Fibroblast of skin of right quadriceps (primary cell): Measurements from ENCODE around the gene S100A6.
A peak's percentile ranks its signal among the peaks of the same experiment; 100 is the strongest.
"Not testable (repeated sequence)": the region's sequence is repeated elsewhere in the genome, so short reads cannot be mapped to it uniquely, and the experiment has no call there.

Experiments
- DNase-seq: peaks from one replicate; pipeline ENCODE4 v3.0.0-alpha.2; 2013

Gene S100A6

DNA sequence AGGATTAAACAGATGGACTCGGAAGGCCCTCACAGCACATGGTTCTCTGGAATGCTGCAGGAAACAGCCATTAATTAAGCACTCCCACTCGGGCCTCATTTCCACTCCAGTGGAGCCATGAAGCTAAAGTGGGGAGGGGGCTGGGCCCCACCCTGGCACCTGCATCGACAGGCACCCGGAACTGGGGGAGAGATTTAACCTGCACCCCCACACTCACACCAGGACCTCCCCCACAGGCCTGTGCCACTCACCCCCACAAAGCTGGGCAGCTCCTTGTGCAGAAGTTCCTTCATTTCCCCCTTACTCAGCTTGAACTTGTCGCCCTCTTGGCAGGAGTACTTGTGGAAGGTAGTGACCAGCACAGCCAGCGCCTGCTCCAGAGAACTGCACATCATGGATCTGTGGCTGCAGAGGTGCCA, 27.7 kb upstream of the S100A6 start:
- no peak for DNase-seq

DNA sequence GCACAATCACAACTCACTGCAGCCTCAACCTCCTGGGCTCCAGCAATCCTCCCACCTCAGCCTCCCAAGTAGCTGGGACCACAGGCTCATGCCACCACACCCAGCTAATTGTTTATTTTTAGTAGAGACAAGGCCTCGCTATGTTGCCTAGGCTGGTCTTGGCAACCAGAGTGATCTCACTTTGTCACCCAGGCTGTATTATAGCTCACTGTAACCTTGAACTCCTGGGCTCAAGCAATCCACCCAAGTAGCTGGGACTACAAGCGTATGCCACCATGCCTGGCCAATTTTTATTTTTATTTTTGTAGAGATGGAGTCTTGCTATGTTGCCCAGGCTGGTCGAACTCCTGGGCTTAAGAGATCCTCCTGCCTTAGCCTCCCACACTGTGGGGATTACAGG, 26.2 kb upstream of the S100A6 start:
- not testable (repeated sequence) for DNase-seq

DNA sequence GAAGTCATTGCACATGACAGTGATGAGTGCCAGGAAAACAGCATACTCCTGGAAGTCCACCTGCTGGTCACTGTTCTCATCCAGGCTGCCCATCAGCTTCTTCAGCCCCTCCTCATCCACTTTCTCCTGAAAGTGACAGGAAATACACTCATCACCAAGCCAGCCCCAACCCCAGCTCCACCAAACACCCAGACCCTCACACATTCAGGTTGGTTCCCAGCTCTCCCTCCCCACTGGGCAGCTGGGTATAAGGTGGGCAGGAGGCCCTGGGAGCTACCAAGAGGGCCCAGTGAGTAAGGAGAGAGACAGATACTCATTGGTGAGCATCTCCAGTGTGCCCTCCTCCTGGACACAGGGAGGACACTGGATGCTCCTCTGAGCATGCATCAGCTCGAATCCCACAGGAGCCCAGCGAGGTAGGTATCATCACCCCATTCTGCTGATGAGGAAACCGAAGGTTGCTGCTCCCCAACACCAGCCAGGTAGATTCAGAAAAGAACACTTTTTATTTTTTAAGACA, 25.7 kb upstream of the S100A6 start:
- DNase-seq, result no peak

DNA sequence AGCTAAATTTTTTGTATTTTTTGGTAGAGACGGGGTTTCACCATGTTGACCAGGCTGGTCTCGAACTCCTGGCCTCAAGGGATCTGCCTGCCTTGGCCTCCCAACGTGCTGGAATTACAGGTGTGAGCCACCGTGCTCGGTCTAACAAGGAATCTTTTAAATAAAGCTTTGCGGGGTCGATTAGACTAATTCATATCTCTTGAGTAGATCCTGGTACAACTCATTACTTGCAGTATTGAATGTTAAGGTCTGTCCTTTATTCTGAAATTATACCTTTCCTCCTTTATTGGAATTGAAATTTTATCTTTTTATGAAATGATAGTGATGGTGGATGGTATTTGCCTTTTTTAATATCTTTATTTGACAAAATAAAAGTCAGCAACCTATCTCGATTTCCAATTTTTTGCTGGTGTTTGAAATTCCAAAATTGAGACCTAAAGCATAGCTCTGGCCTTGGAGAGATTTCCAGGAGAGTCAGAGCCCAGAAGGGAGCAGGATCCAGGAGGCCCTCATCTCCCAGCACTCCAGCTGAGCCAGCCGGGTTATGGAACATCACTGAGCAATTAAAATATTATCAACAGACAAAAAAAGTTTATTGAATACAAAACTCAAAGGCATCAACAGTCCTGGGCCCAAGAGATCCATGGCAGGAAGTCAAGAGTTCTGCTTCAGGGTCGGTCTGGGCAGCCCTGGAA, 25.1 kb upstream of the S100A6 start:
- no peak for DNase-seq

DNA sequence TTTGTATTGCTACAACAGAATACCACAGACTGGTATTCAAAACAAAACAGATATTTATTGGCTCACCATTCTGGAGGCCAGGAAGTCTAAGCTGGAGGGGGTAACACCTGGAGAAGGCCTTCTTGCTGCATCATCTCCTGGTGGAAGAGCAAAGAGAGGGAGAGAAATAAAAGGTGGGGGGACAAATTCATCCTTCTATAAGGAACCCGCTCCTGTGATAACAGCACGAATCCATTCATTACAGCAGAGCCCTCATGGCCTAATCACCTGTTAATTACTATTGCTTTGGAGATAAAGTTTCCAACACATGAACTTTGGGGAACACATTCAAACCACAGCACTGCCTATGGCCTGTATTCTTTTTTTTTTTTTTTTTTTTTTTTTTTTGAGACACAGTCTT, 24.4 kb upstream of the S100A6 start:
- no peak for DNase-seq

DNA sequence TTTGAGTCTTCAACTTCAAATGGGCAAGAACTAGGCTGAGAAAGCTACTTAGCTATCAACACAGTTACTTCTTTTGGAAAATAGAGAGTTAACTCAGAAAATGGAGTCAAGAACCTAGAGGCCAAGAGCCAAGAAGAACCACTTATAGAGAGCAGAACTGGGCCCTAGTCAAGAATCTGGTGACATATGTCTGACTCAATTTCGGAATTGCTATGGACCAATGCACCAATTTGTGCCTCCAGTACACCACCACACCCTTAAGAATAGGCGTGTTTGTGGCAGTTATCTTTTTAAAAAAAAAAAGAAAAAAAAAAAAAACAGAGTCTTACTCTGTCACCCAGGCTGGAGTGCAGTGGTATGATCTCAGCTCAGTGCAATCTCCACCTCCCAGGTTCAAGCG, 22.1 kb upstream of the S100A6 start:
- DNase-seq, result no peak

DNA sequence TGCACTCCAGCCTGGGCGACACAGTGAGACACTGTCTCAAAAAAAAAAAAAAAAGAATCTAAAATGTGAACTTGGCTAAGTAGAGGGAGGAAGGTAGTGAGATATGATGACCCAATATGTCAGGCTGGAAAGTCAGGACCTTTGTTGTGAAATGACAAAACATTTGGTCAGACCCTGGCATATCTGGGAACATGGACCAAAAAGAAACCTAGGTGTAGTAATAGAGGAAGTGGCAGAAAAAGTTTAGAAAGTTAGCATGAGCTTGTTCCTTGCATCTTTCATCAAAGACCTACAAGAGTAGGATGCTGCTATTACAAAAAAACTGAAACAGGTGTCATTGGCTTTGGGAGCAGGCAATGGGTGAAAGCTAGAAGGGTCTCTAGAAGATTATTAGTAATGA, 20.6 kb upstream of the S100A6 start:
- no peak for DNase-seq

DNA sequence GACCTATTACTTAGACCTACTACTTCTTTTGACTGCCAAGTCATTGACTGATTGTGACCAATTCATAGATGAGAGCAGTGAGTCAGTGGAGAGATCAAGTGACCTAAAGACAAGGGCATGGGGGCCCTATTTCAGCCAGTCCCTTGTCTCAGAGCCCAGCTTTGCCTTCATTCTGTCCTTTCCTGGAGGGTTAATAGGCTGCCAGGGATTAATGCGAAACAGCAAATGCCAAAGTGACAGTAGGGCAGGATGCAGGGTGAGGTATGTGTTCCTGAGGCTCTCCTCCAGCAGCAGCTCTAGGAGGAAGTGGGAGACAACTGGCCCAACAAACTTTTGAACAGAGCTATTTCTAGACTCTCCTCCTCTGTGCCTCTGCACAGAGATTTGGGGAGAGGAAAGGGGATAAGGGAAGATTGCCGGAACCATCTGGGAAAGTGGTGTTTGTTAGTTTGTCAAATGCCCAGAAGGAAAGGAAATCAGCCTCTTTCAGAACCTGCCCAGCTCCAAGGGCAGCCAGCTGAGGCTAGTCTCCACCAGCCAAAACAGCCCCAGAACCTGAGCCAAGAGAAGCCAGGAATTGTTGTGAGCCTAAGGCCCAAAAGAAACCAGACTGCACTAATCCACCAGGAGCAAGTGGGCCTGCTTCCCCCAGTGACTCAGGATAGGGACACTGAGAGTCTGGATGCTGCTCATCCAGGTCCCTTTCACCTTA, 18.2 kb upstream of the S100A6 start:
- DNase-seq, result no peak

DNA sequence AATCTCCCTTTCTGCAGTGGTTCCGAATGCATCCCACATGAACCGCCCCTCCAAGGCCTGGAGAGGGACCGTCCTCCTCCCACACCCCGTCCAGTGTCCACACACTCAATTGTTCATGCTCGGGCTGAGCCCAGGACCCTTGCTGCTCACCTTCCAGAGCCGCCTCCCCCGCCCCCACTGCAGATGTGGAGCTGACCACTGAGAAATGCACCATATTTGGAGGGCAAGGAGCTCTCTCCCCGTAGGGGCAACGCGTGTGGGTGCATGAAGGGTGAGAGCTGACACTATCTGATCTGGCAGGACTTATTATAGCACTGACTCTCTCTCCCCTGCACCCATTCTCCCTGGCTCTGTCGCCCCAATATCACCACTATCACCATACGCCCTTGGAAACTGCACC, 17.3 kb upstream of the S100A6 start:
- DNase-seq, result no peak

DNA sequence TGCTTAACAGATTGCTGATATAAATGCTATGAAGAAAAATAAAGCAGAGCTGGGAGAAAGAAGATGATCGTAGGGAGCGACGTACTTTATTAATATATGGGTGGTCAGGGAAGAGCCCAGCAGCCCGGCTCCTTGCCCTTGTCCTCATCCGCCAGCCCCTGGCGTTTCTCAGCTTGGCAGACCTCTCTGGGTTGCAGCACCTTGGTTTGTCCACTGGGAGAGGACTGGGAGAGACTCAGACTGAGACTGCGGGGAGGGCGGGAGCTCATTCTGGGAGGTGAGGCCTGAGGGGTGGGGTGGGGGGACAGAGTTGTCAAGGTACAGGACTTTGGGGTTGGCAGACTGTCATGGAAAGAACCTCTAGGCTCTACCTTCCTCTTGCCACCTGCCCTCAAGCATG, 16.5 kb upstream of the S100A6 start:
- no peak for DNase-seq

DNA sequence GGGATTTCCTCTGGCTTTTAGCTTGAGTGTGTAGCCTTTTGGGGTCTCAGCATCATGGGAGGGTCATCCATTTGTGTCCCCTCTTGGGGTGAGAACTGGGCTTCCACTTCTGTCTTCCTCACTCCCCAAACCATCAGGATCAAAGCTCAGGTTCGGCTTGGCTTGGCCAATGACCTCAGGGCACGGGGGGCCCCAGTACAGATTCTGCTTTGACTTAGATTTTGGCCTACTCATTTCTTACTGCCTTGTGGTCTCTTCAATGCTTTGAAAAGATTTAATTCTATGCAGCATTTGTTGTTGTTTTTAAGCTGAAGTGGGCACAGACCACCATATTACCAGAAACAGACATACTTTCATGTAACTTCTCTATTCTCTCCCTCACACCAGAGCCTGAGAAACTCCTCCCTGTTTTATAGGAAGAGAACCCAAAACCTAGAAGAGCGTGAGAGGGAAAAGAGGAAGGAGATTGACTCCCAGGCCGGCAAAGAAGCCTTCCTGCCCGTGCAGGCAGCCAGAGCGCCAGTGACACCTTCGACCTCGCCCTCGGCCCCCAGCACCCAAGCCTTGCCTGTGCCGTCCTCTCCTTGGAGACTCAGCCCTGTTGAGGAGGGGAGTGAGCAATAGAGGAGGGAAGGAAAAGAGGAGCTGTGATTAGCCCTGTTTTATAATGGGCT, 15.2 kb upstream of the S100A6 start:
- no peak for DNase-seq

DNA sequence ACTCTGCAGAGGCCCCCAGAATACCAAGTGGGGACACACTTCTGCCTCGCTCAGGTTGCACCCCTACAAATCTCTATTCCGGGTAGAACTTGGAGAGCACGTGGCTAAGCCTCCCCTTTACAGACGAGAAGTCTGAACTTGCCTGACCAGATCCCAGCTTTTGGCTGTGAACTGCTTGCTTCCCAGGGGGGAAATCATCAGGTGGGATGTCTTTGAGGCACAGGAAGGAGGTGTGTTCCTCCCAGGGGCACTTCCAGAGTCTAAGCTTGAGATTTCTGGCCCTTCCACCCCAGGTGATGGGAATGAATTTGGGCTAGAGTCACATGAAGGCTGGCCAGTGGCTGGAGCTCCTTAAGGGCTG, 14.6 kb upstream of the S100A6 start:
- no peak for DNase-seq

DNA sequence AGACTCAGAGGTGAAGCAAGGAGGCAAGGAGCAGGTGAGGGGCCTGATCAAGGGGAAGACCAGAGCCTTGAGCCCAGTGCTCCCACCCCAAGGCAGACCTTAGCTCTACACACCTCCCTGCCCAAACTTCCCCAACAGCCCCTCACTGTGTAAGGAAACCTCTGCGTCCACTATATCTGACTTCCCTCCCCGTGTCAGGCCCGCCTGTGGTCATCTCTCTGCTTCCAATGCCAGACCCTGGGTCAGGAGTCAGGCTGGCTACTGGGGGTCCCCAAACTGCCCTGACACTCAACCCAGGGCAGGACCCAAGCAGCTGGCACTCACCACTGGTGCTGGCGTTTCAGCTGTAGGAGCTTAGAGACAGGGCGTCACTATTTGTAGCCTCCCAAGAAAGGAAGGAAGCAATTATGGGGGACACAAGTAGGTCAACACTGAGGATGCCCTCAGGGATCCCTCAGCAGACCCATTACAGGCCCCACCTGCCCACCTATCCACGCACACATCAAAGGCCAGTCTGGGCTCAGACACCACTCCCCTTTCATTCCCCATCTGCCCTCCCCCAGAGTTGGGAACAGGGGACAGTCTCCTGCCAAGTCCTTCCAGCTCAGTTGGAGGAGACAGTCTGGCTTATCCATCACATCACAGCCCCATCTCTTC, 14.1 kb upstream of the S100A6 start:
- DNase-seq, result no peak

DNA sequence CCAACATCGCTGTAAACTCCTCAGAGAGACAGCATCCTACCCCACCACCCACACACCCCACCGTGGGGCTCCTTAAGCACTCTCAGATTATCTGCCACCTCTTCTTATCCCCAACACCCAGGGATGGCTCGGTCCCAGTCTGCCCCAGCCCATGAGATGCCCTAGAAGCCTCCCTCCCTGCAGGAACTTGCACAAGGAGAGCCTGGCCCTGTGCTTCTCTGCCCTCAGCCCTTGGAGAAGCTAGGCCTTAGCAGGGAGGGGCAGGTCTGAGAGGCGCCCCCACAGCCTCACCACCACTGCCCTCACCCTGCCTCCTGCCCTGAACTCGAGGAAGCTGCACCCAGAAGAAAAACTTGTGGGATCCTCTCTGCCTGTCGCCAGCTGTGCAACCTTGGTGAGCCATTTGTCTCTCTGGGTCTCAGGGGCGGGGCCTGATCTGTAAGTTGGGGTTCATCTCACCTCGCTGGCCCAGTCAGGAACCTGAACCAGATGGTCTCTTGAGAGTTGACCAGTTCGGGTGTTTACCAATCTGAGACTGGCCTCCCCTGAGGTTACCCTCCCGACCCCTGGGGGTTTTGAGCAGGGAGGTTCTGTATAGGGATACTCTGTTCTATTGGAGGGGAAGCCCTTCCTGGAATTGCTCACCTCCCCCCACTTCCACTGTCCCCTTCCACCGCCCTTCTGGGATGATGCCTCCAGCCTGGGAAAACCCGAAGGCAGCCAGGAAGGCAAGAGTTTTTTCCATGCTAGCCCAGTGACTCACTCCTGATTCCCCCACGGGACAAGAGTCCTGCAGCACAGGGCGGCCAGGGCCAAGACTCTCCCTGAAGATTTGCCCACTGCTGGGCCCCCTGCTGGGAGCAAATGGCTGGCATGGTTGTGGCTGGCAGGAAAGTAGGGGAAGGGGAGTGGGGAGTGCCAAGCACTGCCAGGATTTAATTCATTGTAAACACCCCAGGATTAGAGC, 13.2 kb upstream of the S100A6 start, which contains the start of gene S100A3:
Gene S100A3, minus strand, starts transcription at position 537 of the 967 bp plus-strand sequence. CDS start 773 bp downstream, outside the sequence.
- peak; percentile 93 for DNase-seq

DNA sequence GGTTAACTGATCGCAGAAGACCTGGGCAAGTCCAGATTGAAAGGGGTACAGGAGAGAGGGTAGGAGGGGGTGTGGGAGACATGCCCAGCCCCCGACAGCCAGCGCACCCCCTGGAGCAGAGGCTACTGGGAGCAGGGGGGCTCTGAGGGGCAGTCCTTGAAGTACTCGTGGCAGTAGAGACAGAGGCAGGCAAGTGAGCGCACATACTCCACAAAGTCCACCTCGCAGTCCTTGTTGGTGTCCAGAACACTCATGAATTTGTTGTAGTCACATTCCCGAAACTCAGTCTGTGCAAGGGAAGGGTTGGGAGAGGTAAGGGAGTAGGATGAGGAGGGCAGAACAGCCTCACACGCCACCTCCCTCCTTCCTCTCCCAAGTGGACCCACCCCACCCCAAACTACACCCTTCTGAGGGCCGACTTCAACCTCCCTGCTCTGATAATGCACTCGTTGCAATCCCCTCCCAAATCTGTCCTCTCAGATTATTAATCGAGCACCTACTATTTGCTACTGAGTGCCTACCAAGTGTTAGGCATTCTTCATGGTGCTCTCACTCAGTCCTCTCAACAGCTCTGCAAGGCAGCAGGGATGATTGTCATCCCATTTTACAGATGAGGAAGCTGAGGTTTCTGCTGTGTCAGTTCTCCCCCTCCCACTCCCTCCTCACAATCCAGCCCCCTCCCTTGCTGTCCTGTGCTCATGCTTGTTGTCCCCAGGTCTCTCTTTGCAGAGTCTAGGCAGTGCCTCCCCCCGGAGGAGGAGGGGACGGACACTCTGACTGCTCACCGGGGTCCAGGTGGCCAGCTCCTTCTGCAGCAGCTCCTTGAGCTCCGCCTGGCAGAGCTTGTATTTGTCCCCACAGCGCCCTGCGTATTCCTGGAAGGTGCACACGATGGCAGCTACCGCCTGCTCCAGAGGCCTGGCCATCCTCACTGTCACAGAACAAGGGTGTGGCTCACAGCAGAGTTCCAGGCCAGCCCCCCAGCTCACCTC, 12.1 kb upstream of the S100A6 start:
- no peak for DNase-seq

DNA sequence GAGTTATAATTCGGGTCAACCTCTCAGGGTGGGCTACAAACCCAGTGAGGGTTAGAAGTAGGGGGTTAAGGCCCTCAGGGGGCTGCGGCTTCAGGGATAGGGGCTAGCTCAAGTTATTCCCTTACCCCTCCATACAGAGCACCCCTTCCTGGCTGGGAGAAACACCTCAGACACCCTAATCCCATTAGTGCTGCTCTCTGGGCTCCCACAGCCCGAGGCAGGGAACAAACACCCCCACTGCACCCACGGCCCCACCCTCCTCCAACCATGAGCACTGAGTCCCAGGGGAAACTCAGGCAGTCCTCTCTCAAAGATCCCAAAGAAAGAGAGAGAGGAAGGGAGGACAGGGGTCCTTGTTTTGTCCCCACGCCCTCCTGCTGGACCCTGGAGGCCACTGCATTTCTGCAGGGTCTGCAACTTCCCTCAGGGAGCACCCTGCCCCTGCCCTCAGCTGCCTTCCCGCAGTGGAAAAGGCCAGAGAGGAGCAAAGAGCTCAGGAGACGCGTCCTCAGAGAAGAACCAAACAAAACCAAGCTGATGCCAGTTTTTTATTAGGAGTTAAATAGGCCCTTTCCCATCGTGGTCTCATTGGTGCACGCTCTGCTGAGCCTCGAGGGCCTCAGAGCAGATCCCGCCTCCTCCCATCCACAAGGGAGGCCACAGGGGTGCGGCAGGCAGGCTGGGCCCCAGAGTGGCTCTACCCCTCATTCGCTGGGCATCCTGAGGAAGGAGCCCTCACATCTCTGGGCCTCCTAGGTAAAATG, 11.2 kb upstream of the S100A6 start:
- no peak for DNase-seq

DNA sequence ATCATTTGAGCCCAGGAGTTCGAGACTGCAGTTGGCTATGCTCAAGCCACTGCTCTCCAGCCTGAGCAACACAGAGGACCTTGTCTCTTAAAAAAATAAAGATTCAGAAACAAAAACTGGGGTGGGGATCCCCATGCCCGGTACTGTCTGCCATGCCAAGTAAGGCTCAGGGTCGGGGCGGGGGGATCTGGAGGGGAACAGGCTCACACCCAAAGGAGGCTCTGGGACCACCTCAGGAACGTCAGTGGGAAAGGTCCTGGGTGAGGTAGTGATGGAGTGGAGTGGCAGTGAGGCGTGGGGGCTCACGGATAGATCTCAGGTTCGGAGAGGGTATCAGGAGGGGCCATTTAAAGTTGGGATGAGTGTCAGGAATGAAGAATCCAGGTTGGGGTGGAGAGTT, 10.6 kb upstream of the S100A6 start:
- no peak for DNase-seq

DNA sequence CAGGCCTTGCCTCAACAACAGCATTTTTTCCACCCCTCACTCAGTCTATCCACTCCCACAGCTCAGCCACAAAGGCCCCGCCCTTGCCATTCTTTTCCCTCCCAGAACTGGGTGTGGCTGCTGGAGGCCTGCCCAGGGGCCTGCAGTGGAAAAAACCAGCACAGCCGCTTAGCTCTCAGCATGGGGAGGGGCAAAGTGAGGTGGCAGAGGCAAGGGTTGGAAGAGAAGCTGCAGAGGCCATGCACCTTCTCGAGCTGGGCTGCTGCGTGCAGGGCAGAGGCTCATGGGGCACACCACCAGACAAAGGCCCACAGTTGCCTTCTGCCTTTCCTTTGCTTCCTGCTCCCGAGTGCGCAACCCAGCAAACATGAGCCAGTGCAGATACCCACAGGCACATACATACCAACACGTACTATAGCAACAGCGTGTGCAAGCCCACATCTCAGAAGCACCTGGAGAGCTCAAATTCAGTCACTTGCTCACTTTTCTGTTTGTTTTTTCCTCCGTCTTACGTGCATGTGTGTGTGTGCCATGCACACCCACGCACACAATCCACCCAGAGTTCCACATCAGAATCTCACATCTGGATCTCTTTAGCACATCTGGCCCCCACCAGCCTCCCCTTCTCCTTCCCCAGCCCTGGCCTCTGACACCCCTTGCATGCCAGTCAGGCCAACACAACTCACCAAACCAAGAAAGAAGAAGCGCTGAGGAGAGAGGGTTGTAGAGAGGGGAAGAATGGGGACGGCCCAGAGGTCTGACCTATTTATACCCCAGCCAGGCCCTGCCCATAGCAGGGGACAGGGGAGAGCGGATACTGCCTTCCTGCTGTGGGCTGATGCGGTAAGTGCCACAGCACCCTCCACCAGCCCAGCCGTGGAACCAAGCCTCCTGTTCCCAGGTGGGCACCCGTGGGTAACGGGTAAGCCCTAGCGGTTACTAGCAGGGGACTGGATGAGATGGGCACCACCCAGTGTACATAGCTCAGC, 9.6 kb upstream of the S100A6 start, which contains the start of gene S100A4:
Gene S100A4, minus strand, starts transcription at position 740 of the 989 bp plus-strand sequence. CDS start 1,012 bp downstream, outside the sequence.
- DNase-seq, result peak; percentile 95
